GM21528 (cell line): Measurements from ENCODE around the gene SOX14.

ENCODE experiments used
- ATAC-seq: cut with Tn5 transposase; IDR thresholded peaks from one replicate; pipeline ENCODE4 v1.9.1; 2021; ENCODE audit warnings: mild to moderate bottlenecking, moderate library complexity; ENCODE audit not compliant: unreplicated experiment, low FRiP score

SOX14 gene

GRCh38 chr3:137767538-137768360, 3.6 kb downstream of the SOX14 start:
- no peak for ATAC-seq

- no peak for ATAC-seq
Measured at GRCh38 chr3:137768361-137769321, 4.5 kb downstream of the SOX14 start.

DNA sequence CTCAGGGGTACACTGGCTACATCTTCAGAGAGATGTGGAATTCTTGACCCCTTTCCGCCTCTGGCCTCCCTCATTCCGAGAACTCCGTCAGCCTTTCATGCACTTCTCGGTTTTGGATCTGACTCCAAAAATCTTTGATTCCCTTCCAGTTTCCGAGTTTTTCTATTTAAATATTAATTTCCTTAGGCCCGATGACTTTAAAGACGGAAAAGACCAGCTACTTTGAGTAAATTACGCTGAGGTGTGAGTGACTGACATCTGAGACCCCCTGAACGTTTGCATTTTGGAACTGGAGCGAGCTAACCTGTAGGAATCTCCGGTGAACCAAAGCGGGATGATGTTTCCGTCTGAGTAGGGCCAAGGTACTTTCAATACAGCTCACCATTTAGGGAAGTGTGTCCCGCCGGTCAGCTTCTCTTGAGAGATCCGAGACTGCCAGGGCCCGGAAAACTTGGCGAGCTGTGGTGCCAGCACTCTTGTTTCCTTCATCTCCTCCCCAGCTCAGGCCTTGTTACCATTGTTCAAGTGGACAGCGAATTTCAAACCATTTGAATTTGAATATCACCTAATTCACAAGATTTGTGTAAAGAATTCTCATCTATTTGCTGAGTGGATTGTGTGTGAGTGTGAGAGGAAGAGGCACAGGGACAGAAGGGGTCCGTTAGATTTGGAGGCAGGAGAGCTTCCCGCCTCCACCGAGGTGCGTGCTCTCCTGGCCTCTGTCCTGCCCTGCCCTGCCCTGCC, 5.4 kb downstream of the SOX14 start:
- no peak for ATAC-seq

- no peak for ATAC-seq
Measured at GRCh38 chr3:137770066-137770834, 6.1 kb downstream of the SOX14 start.

DNA sequence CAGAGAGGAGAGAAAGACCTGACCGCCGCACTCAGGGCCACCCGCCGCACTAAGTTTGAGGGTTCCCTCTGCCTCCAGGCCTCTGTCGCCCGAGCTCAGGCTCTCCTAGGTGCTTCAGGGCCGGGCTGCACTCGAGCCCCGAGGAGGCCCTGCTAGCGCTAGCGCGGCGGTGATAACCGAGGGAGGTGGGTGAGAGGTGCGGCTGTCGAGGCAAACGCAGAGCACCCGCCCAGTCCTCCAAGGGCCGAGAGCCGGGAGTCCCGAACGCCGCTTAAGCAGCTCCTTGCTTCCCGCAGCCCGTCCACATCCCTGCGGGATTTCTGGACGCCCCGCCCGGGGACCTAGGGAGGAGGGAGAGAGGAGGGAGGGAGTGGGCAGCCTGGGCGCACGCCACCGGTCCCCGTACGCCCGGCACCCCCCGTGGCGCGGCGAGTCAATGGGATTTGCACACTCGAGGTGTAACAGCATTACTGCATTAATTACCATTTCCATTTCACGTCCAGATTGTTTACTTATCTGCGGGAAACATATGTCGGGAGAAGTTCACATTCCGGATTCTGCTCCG, 6.8 kb downstream of the SOX14 start:
- ATAC-seq: no peak

GRCh38 chr3:137771401-137772213, 7.5 kb downstream of the SOX14 start:
- ATAC-seq: no peak

DNA sequence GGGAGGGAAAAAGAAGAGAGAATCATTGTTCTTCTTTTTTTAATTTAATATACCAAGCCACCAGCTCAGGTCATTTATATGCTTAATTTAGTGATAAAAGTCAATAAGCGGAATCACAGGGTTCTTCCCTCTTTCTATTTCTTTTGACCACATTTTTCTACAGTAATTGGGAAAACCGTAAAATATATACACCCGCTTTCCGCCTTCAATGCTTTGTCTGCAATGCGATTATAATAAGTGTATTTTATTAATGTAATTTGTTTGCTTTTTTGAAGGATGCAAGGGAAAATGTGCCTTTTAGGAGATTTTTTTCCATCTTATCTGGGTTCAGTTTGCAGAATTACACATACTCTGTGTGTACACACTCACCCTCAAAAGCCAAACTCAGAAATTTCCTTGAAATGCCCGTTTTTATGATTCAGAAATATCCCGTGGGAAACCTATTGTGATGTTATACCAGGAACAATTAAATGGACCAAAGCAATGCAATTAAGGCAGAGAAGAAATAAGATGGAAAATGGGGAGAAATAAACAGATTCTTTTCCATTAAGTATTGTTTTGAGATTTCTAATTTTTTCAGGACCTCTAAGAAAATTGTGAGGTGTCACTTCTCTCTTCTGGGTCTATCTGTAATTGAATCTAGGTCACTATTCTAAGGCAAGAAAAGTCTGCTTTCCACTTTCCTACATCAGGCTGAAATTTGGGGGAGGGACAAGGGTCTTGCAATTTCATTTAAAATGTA, 8.3 kb downstream of the SOX14 start:
- no peak for ATAC-seq

- ATAC-seq: no peak
Measured at GRCh38 chr3:137778941-137779340, 14.8 kb downstream of the SOX14 start.

GRCh38 chr3:137787529-137787928, 23.4 kb downstream of the SOX14 start:
- ATAC-seq: no peak

GRCh38 chr3:137789236-137789635, 25.1 kb downstream of the SOX14 start:
- ATAC-seq: no peak

- ATAC-seq: no peak
Measured at GRCh38 chr3:137792626-137793271, 28.6 kb downstream of the SOX14 start.

DNA sequence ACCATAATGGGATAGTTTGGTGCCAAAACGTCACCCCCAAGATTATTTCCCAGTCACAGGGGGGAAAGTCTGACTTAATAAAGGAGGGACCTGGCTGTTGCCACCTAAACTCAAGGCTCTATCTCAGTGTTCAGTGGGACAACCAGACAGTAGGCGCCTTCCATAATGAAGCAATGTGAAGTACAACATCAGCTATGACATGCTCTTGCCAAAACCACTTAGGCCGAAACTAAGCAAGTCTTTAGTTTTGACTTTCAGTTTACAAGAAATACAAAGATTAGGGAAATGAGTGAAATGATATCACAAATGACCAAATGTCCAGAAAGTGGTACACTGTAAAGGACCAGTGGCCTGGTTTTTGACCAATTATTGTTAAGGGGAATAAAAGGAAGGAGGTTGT, 32.9 kb downstream of the SOX14 start:
- ATAC-seq: no peak

DNA sequence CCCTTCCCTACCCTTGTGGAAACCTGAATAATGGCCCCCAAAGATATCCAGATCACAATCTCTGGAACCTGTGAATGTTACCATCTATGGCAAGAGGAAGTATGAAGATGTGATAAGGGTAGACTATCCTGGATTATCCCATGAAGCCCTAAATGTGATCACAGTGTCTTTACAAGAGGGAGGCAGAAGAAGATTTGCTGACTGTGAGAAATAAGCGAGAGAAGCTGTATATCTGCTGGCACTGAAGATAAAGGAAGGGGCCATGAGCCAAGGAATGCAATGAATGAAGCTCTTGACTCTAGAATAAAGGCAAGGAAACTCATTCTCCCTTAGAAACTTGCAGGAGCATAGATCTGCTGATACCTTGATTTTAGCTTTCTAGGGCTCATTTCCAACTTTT, 39.1 kb downstream of the SOX14 start:
- no peak for ATAC-seq

DNA sequence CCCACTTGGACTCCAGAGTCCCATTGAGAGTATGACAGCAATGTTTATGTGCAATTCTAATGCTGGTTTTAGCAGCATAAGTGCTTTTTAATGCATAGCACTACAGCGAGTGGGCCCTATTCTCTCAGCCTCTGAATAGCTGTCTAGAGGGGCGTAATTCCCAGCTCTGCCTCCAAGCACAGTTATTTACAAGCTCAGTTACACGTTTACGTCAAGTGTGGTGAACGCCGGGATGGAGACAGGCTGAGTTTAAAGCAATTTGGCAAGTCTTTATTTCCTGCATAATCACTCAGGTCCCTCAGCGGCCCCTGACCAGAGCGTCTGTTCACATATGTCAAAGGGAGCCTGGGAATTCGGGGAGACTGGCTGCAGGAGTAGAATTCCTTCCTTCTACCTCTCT, 43.9 kb downstream of the SOX14 start:
- no peak for ATAC-seq

GRCh38 chr3:137809509-137809908, 45.4 kb downstream of the SOX14 start:
- no peak for ATAC-seq

DNA sequence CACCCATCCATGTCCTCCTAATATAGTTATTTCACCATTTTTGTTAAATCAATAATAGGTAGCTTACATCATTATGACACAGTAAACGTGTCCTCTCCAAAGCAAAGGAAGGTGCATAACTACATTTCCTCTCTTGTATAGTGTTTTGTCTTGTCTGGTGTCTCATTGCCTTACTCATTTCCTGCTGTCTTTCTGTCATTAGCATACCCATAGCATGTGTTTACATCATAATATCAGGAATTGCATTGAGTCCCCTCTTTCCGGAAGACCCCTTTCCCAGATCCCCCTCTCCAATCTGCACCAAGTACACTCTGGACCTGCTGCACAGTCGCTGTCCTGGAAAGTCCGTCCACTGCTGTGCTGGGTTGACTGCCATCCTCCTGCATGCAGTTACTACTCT, 47.9 kb downstream of the SOX14 start:
- ATAC-seq: no peak

- no peak for ATAC-seq
Measured at GRCh38 chr3:137815251-137815650, 51.1 kb downstream of the SOX14 start.
